ENCODE data around the gene PLEKHM3. TPM values are rescaled to one million over a fixed set of nuclear protein-coding genes. Genes with fewer than 3 reads are reported as not detected.

Gene PLEKHM3
- total RNA-seq, 2 donors from 2014 or later: 20.5 to 21.8 TPM

DNA sequence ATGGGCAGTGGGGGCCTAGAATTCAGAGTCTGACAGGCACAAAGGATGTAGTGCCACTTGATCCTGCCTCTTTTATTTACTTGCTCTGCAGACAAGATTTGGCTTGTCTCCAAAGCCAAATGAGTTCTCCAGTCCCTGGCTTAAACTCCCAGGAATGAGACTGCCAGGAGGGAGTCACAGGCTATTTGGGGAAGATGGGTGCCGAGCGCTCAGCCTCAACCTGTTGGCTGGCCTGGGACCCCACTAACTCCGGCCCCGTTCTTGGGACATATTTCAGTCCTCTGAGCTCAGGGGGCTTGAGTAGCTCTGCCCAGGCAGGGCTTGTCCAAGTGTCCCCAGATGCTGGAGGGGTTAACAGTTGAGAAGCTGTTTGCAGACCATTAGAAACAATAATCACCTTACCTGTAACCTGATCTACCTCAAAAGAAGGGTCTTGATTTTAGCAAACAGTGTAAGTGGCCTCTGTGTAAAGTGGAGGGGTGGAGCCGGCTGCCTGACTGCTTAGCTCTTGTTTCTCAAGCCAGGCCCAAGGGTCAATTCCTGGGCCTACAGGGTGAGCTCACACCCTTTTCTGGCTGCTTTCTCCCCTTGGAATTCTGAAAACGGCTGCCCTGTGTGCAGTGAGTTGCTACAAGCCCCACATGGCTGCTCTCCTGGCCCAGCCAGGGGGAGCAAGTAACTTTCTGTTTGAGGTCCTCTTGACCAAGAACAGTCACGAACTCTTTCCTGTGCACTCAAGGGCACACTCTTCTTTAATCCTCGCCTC, 228.6 kb downstream of the PLEKHM3 start:
- DNase-seq (ENCODE audit: low spot score) (no peak), ATAC-seq (ENCODE audit: insufficient number of reproducible peaks, low FRiP score, low read depth) (no peak)
- H3K27me3 ChIP-seq (replicated peaks; ENCODE audit: insufficient read depth): no peaks in the 10 kb centered on the region
- H3K9me3 ChIP-seq: no peaks in the 10 kb centered on the region
- peaks cover 0 to 6% of the 10 kb centered on the region in 2 donors for H3K4me1 ChIP-seq (ENCODE audit: control insufficient read depth in 1 of 2, low read depth in 2 of 2)
- H3K36me3 ChIP-seq: no peaks in the 10 kb centered on the region
- H3K27ac ChIP-seq: no peak overlapping the region
- no peak overlapping the region for H3K4me3 ChIP-seq
- TF ChIP-seq, protein P1, sequence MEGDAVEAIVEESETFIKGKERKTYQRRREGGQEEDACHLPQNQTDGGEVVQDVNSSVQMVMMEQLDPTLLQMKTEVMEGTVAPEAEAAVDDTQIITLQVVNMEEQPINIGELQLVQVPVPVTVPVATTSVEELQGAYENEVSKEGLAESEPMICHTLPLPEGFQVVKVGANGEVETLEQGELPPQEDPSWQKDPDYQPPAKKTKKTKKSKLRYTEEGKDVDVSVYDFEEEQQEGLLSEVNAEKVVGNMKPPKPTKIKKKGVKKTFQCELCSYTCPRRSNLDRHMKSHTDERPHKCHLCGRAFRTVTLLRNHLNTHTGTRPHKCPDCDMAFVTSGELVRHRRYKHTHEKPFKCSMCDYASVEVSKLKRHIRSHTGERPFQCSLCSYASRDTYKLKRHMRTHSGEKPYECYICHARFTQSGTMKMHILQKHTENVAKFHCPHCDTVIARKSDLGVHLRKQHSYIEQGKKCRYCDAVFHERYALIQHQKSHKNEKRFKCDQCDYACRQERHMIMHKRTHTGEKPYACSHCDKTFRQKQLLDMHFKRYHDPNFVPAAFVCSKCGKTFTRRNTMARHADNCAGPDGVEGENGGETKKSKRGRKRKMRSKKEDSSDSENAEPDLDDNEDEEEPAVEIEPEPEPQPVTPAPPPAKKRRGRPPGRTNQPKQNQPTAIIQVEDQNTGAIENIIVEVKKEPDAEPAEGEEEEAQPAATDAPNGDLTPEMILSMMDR (IDR thresholded peaks at IDR 0.05): no peak

DNA sequence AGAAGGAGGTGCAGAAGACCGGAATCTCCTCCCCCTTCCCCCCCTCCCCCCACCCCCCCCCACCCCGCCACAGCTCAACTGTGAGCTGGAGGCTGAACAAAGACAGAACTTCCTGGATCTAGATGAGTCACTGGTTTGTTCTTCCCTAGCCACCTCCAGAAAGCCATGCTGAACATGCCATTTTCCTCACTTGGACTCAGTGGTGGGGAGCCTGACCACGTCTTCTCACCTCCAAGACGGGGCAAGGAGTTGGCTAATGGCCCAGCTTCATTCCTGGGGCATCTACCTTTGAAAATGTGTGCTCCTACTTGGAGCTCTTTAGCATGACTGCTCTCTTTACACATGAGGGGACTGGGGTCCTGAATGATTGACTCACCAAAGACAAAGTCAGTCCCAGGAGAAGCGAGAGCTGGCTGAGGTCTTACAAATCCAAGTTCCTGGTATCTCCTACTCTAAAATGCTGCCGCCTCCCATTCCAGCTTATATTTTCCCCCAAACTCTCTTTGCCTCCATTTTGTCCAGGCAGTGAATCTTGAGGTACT, 233.0 kb downstream of the PLEKHM3 start:
- Histone ChIP-seq H3K4me1 (ENCODE audit: control insufficient read depth in 1 of 2, low read depth in 2 of 2) (peaks cover 0 to 6% of the 10 kb centered on the region in 2 donors), H3K9me3 (no peaks in the 10 kb centered on the region), H3K27me3 (replicated peaks; ENCODE audit: insufficient read depth) (no peaks in the 10 kb centered on the region), H3K36me3 (no peaks in the 10 kb centered on the region), H3K4me3 (no peak overlapping the region), H3K27ac (no peak overlapping the region)
- DNase-seq (ENCODE audit: low spot score) (no peak), ATAC-seq (ENCODE audit: insufficient number of reproducible peaks, low FRiP score, low read depth) (no peak)
- TF ChIP-seq, protein P1 (IDR thresholded peaks at IDR 0.05): no peak

DNA sequence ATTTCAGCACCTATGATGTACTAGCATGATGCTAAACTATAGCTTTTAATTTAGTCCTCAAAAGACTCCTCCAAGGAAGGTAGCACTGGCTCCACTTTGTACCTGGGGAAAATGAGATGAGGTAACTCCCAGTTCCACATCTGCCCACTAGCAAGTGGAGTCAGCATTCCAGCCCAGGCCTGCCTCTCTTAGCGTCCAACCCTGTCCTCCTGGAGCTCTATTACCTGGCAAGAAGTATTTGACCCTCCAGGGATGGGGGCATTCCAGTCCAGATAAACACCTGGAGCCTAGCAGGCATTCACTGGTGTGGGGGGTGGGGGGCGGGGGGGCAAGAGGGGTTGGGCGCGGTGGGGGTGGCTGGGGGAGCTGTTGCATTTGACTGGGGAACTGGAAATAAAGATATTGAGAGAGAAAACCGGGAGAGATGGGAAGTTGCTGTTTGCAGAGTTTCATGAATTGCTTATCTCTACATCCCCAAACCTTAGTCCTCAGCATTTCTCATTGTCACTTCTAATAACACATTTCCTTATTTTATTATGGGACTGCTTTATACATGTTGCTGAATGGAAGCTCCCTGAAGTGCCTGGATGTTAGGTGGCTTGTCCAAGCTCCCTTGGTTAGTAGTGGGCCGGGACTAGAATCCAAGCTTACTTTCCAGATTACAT, 233.6 kb downstream of the PLEKHM3 start:
- TF ChIP-seq, protein P1 (IDR thresholded peaks at IDR 0.05): no peak
- ATAC-seq (ENCODE audit: insufficient number of reproducible peaks, low FRiP score, low read depth): no peak
- DNase-seq (ENCODE audit: low spot score): no peak
- Histone ChIP-seq H3K27me3 (replicated peaks; ENCODE audit: insufficient read depth) (no peaks in the 10 kb centered on the region), H3K4me1 (ENCODE audit: control insufficient read depth in 1 of 2, low read depth in 2 of 2) (peaks cover 0 to 4% of the 10 kb centered on the region in 2 donors), H3K4me3 (no peak overlapping the region), H3K36me3 (no peaks in the 10 kb centered on the region), H3K9me3 (no peaks in the 10 kb centered on the region), H3K27ac (no peak overlapping the region)

DNA sequence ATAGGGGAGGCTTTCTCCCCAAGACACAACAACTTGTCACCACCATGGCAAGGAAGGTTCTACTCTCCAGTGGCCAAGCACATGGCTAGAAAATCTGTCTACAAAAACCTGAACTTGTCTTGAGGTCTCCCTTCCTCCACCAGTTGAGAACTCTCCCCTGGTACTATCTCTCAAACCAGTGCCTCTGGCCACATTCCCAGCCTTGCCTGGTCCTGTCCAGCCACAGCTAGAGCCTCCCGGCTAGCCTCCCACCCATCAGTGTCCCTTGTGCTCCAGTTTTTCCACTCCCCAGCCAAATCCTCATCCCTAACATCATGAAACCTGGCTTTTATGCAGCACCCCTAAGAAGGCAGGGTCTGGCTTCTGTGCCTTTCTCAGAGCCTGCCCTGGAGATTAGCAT, 234.4 kb downstream of the PLEKHM3 start:
- ATAC-seq (ENCODE audit: insufficient number of reproducible peaks, low FRiP score, low read depth): no peak

DNA sequence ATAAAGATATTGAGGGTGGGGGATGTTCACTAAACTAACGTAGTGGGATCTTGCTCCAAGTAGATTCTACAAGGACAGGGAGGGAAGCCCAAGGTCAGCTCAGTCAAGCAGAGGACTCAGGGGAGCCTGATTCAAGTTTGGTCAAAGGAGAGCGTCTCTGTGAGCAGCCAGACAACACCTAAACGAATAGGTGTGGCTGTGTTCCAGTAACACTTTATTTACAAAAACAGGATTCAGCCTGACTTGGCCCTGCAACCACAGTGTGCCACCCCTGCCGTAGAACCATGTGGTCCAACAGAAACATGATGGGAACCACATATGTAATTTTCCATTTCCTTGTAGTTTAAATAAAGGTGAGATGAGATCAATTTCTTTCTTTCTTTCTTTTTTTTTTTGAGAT, 237.5 kb downstream of the PLEKHM3 start:
- Histone ChIP-seq H3K36me3 (no peaks in the 10 kb centered on the region), H3K9me3 (no peaks in the 10 kb centered on the region), H3K27me3 (replicated peaks; ENCODE audit: insufficient read depth) (no peaks in the 10 kb centered on the region), H3K4me3 (no peak overlapping the region), H3K27ac (no peak overlapping the region), H3K4me1 (ENCODE audit: control insufficient read depth in 1 of 2, low read depth in 2 of 2) (no peaks in the 10 kb centered on the region)
- DNase-seq (ENCODE audit: low spot score): no peak
- no peak for ATAC-seq (ENCODE audit: insufficient number of reproducible peaks, low FRiP score, low read depth)
- TF ChIP-seq, protein P1 (IDR thresholded peaks at IDR 0.05): no peak

More for the DNA sequence above, 234.4 kb downstream of the PLEKHM3 start:
- Histone ChIP-seq H3K4me1 (ENCODE audit: control insufficient read depth in 1 of 2, low read depth in 2 of 2) (no peaks in the 10 kb centered on the region), H3K4me3 (no peak overlapping the region), H3K36me3 (no peaks in the 10 kb centered on the region), H3K27me3 (replicated peaks; ENCODE audit: insufficient read depth) (no peaks in the 10 kb centered on the region), H3K27ac (no peak overlapping the region), H3K9me3 (no peaks in the 10 kb centered on the region)
- DNase-seq (ENCODE audit: low spot score): no peak
- TF ChIP-seq, protein P1 (IDR thresholded peaks at IDR 0.05): no peak
